HCT116 (cell line): ENCODE data around the gene KLHL18.
"Not testable (repeated sequence)": the region's sequence is repeated elsewhere in the genome, so short reads cannot be mapped to it uniquely, and the experiment has no call there.

Experiments used
- ATF3 ChIP-seq: IDR thresholded peaks from 2 replicates; pipeline ENCODE4 v1.6.1; 2012
- CEBPB ChIP-seq: IDR thresholded peaks from 2 replicates; pipeline ENCODE4 v1.6.1; 2012; ENCODE audit warnings: low read depth
- CTCF ChIP-seq, 3 experiments: fragments of 200-600 bp in 1 of 3; sonication (generic) in 1 of 3; IDR thresholded peaks in 2 of 3; conservative IDR thresholded peaks in 1 of 3; 2 replicates each; pipeline ENCODE4 v1.5.1; 2012 to 2017; ENCODE audit warnings: low read depth in 2 of 3, low read length in 2 of 3, antibody characterized with exemption in 1 of 3, borderline replicate concordance in 1 of 3, control low read depth in 1 of 3, mild to moderate bottlenecking in 1 of 3, mixed read lengths in 1 of 3, mixed run types in 1 of 3, moderate library complexity in 1 of 3; ENCODE audit not compliant: insufficient read depth in 1 of 3
- EZH2 ChIP-seq: fragments of 200-600 bp; sonication (generic); IDR thresholded peaks from 2 replicates; pipeline ENCODE4 v1.6.1; 2017; ENCODE audit warnings: antibody characterized with exemption, mixed run types
- EZH2phosphoT487 ChIP-seq: fragments of 200-600 bp; IDR thresholded peaks from 2 replicates; pipeline ENCODE4 v1.6.1; 2018; ENCODE audit warnings: antibody characterized with exemption, borderline replicate concordance
- JUND ChIP-seq: IDR thresholded peaks from 2 replicates; pipeline ENCODE4 v1.6.1; 2012
- MAX ChIP-seq: IDR thresholded peaks from 2 replicates; pipeline ENCODE4 v1.6.1; 2012
- POLR2A ChIP-seq: IDR thresholded peaks from 2 replicates; pipeline ENCODE4 v1.7.0; 2011; ENCODE audit warnings: borderline replicate concordance; ENCODE audit not compliant: insufficient read depth, insufficient read length; ENCODE audit errors: extremely low read depth
- POLR2AphosphoS5 ChIP-seq: IDR thresholded peaks from 2 replicates; pipeline ENCODE4 v1.6.1; 2011; ENCODE audit warnings: mild to moderate bottlenecking, low read depth, low read length, moderate library complexity
- REST ChIP-seq: IDR thresholded peaks from 2 replicates; pipeline ENCODE4 v1.6.1; 2012; ENCODE audit warnings: low read depth
- SIN3A ChIP-seq: IDR thresholded peaks from 2 replicates; pipeline ENCODE4 v1.6.1; 2012; ENCODE audit warnings: low read depth
- SP1 ChIP-seq: IDR thresholded peaks from 2 replicates; pipeline ENCODE4 v1.6.1; 2012; ENCODE audit warnings: low read depth
- ZNF274 ChIP-seq: fragments of 200-500 bp; sonication (Bioruptor generic); IDR thresholded peaks from 2 replicates; pipeline ENCODE4 v1.6.1; 2014; ENCODE audit warnings: mild to moderate bottlenecking, low read depth, low read length, inconsistent platforms

- TF ChIP-seq CTCF (IDR thresholded peaks at IDR 0.05 in 2 of 3, conservative IDR thresholded peaks at IDR 0.05 in 1 of 3; ENCODE audit: borderline replicate concordance in 1 of 3, insufficient read depth in 1 of 3, low read depth in 2 of 3, low read length in 2 of 3); EZH2; POLR2A; REST; SIN3A; SP1; JUND; MAX; ATF3; POLR2AphosphoS5; CEBPB; EZH2phosphoT487; ZNF274: not testable (repeated sequence)
Observed at GRCh38 chr3:47251085-47251484, 31.7 kb upstream of the KLHL18 start.
